HK-2 (cell line): ENCODE measurements around the gene SLBP.
"Not testable (repeated sequence)": the region's sequence is repeated elsewhere in the genome, so short reads cannot be mapped to it uniquely, and the experiment has no call there.

Experiments used
- DNase-seq: peaks from one replicate; pipeline ENCODE4 v3.0.0-alpha.2; 2018; ENCODE audit not compliant: unreplicated experiment

The SLBP gene

GRCh38 chr4:1676605-1677525 lies 35.3 kb downstream of the SLBP start:
- DNase-seq = no peak

- DNase-seq = no peak
Measured at GRCh38 chr4:1675802-1676137, 36.3 kb downstream of the SLBP start.

DNA sequence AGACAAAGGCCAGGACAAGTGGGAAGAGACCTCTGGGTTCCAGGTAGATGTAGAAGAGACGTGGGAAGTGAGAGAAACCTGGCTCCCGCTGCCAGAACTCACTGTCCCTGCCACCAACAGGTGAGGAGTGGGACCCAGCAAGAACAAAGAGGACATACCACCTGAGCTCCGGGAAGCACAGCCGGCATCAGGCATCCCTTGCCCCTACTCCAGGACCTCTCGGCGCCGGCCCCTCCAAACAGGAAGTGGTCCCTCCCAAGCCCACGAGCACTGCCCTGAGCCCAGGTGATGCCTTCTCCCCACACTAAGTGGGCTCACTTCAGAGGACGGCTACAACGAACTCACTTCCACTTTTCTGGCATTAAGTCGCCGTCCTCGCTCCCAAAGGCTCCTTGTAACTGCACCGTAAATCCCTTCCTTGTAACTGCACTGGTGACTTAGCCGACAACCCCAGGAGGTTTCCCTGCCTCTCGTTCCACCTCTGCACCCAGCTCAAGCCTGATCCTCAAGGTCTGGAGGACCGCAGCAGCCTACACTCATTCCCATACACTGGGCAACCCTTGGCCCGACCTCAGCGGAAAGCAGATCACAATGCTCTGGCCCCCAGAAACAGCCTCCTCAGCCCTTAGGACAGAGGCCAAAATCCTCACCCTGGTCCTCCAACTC lies 36.9 kb downstream of the SLBP start:
- DNase-seq = no peak

DNA sequence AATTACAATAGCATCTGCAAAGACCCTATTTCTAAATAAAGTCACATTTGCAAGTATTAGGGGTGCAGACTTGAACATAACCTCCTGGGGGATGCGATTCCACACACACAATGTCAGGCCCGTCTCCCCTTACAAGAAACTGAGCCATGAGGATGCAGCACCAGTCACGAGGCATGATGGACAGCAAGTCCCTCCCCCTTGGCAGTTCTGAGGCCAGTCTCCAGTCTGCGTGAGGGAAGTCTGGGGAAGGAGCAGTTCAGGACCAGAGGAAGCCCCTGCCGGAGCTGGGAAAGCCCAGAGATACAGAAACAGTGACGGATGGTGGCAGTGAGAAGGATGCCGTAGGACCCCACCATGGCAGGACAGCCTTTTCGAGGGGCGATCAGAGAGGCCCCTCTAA lies 37.4 kb downstream of the SLBP start:
- DNase-seq = no peak

DNA sequence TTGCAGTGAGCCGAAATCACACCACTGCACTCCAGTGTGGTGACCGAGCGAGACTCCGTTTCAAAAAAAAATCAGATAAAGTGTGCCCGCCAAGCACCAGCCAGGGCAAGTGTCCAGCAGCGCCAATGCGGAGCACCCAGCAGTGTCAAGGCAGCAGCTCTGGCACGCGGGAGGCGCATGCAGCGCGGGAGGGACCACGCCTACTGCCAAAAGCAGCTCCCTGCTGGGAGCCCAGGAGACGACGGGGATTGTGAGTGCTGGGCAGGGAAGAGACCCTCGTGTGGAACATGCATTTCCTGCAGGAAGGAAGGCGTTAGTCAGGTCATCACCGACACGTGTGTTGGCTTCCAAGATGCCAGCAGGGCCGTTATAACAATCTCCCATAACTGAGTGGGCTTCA lies 38.4 kb downstream of the SLBP start:
- no peak for DNase-seq

DNA sequence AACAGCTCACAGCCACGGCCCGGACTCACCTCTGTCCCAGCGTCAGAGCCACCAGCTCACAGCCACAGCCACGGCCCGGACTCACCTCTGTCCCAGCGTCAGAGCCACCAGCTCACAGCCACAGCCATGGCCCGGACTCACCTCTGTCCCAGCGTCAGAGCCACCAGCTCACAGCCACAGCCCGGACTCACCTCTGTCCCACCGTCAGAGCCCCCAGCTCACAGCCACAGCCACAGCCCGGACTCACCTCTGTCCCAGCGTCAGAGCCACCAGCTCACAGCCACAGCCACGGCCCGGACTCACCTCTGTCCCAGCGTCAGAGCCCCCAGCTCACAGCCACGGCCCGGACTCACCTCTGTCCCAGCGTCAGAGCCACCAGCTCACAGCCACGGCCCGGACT lies 41.1 kb downstream of the SLBP start:
- DNase-seq = not testable (repeated sequence)

GRCh38 chr4:1670279-1670678 lies 41.8 kb downstream of the SLBP start:
- no peak for DNase-seq

DNA sequence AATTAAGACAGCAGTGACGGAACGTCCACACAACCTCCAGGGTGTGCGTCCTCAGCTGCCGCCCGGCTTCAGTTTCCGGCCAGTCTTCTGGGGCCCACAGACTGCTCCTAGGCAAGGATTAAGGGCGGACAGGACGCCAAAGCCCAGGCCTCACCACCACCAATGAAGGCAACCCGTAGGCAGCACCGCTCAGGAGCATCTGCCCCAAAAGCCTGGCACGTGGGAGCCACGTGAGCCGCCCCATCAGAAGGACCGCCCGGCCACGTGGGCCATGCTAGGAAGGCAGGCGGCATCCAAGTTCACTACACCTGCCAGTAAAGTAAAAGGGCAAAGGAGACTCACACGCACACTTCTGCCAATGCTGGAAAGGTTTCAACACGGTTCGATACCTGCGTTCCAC lies 42.3 kb downstream of the SLBP start:
- no peak for DNase-seq

DNA sequence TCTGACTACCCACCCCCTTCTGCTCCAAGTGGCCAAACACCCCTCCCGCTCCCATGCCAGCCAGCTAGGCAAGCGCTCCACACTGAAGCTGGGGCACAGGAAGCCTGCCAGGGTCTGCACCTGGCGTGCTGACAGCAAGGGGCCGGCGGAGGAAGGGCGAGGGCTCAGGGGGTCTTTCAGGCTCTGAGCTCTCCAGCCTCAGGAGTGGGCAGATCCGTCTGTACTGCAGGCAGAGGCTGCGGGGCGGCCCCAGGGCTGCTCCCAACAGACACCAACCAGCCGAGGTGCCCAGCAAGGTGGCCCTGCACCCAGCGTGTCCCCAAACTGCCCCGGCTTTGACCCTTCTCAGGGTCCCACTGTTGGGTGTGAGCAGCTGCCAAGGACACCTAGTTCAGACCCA lies 42.8 kb downstream of the SLBP start:
- DNase-seq = no peak

GRCh38 chr4:1668488-1668840 lies 43.7 kb downstream of the SLBP start:
- DNase-seq = no peak

- DNase-seq = no peak
Measured at GRCh38 chr4:1667273-1667672, 44.8 kb downstream of the SLBP start.

GRCh38 chr4:1666391-1666790 lies 45.7 kb downstream of the SLBP start:
- DNase-seq = no peak

DNA sequence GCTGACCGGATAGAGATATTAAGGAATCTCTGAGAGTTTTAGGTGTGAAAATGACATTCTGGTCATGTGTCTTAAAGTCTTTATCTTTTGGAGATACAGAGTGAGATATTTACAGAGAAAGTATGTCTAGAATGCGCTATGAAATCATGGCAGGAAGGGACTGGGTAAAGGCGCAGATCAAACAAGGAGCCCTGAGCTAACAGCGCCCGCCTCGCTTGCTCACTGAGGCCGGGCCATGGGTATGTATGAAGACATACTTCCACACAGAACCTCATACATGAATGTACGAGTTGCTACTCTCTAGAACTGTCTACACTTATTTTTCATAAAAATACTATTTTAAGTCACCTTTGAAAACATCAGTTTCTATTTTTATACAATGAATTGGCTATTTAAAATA lies 48.0 kb downstream of the SLBP start:
- no peak for DNase-seq

- DNase-seq = no peak
Measured at GRCh38 chr4:1663549-1663948, 48.6 kb downstream of the SLBP start.

- DNase-seq = no peak
Measured at GRCh38 chr4:1661695-1662094, 50.4 kb downstream of the SLBP start.

DNA sequence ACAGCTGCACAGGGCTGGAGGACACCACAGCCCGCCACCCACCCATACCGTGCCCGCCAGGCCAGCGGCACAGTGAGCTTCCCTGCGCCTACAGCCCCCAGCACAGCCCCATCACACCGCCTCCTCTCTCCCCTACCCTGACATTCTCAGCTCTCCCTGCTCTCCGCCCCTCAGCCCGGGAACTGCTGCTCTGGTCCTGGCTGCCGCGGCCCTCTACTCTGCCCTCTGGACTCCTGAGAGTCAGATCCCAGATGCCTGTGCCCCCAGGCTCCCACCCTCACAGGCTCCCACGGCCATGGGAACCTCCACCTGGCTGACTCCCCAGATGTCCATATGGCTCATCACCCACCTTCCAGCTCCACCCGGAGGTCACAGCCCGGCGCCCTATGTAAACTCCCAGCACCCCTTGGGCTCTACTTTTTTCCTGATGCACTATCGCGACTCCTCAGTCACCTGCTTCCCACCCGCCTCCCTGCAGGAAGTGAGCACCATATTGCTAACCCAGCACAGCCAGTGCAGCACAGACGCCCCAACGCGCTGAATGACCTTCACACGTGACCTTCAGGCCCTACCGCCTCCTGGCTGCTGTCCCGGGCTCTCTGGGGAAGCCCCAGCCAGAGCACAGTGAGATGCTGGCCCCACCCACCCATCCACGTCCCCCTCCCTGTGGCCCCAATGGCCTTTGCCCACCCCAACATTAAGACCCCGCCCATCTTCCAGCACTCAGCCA lies 51.0 kb downstream of the SLBP start:
- no peak for DNase-seq

DNA sequence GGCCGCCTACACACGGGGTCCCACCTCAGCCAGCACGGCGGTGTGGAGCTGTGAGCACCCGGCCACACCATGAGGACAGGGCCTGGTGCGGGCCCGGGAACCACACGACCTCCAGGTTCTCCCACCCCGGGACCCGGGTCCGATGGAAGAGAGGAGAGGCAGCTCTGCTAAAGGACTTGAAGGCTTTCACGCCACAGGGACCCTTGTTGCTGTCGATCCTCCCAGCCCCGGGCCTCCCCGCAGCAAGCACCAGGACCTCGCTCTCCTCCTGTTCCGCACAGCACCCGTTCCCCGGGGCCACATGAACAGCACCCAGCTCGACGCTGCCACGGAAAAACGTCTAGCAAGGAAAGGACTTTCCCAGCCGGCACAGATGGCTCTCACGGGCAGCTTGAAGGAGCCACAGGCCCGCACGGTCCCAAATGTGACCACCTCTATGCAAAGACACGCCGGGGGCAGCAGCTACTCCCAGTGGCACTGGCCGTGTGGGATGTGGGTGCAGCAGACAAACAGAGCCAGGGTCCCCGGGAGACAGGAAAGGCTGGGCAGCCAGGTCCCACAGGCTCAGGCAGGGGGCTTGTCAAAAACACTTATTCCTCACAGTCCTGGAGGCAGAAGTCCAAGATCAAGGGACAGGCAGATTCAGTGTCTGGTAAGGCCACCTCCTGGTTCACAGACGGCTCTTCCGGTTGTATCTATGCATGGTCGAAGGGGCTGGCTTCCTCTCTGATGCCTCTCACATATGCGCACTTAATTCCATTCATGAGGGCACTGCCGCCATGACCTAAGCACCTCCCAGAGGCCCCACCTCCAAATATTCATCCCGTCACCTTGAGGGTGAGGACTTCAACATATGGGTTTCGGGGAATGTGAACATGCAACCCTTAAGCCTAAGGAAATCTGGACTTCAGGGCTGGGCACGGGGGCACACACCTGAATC lies 52.7 kb downstream of the SLBP start:
- DNase-seq = no peak

GRCh38 chr4:1658581-1658980 lies 53.5 kb downstream of the SLBP start:
- no peak for DNase-seq

- no peak for DNase-seq
Measured at GRCh38 chr4:1658146-1658545, 54.0 kb downstream of the SLBP start.

DNA sequence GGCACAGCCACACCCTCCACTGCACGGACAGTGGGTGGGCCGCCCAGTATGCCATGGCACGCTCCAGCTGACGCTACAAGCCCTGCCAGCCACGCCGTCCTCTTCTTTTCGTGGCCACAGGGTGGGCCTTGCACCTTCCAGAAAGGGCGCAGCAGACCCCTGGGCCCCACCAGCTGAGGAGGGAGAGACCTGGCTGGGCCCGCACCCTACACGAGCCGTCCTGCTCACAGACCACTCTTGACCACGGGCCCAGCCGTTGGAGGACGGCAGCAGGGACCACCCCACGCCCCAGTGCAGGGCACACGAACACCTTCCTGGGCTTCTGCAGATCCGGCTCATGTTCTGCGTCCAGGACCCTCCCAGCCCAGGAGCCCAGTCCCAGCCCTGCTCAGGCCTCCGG lies 55.1 kb downstream of the SLBP start:
- DNase-seq = no peak

DNA sequence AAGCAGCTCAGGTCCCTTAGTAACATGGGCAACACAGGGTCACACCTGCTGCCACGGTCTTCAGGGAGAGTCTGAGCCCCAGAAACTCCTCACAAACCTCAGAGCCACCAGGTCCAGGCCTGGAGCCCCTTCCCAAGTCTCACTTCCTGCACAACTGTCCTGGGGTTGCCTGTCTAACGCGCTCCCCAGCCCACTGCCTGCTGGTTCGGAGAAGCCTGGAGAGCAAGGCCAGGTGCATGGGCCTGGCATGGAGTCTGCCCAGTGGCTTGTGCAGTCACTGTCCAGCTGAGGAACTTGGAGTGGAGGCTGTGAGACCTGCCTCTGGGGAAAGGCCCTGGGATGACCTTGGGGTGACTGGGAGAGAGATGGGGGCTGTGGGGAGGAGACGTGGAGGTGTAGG lies 56.0 kb downstream of the SLBP start:
- no peak for DNase-seq

DNA sequence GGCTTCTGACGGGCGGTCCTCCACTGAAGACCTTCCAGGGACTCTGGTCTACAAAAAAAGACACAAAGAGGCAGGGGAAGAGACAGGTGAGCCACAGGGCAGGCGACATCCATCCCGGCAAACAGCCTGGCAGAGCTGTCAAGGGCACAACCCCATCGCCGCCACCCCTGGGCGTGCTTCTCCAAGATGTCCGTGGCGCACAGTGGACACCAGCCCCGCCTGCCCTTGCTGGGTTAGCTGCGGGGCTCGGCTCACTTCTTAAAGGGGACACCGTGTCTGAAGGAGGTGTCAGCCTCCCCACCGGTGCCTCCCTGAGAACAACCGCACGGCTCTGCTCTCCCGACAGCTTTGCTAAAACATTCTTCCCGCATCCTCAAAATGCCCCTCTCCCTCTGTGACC lies 56.4 kb downstream of the SLBP start:
- DNase-seq = no peak
